HG02623 (cell line): ENCODE measurements around the gene FREM3.

Experiments used
- ATAC-seq: cut with Tn5 transposase; IDR thresholded peaks from one replicate; pipeline ENCODE4 v1.9.1; 2021; ENCODE audit warnings: moderate library complexity; ENCODE audit not compliant: unreplicated experiment

FREM3 gene

DNA sequence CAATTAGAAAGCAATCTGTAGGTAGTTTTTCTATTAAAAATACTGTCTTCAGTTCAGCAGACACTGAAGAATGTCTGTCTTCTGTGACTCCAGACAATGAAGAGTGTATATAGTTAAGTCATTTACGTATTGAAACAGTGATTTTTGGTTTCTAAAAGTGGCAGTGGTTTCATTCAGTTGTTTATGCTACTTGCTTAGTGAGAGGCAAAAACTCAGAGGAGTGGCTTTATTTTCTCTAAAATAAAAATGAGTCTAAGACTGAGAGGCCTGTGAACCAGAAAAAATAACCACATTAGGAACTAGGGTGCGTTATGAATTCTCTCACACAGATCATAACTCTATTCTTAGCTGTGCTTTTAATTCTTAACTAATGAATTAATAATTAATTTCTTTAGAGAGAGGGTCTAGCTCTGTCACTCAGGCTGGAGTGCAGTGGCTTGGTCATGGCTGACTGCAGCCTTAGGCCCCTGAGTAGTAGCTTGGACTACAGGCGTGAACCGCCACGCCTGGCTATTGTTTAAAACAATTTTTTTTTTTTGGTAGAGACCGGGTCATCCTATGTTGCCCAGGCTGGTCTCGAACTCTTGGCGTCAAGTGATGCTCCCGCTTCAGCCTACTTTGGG lies 31.4 kb downstream of the FREM3 start:
- ATAC-seq = peak; percentile 89

DNA sequence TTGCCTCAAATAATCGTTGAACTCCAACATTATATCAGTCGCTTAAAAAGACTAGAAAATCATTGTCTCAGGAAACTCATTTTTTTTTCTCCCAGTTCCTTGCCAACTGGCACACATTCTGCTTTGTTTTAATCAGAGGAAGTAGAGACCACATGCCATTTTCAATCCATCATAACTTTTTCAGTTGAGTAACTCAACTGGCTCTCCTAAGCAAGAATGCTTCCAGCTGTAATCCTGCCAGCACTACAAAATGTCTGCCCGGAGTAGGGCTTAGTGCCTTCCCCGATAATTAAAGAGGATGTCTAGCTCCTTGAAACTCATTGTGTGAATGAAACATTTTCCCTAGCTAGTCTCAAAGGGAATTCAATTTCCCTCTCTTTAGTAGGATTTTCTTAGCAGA lies 33.0 kb downstream of the FREM3 start:
- no peak for ATAC-seq

DNA sequence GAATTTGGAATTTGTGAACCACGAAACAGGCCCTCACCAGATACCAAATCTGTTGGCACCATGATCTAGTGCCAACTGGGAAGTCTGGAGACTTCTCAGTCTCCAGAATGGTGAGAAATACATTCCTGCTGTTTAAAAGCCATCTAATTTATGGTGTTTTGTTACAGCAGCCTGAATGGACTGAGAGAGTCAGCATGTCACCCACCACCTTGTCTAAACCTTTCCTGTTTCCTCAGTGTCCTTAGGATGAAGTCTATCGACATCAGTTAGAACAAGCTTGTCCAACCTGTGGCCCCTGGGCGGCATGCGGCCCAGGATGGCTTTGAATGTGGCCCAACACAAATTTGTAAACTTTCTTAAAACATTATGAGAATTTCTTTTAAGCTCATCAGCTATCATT lies 42.1 kb downstream of the FREM3 start:
- ATAC-seq = no peak

DNA sequence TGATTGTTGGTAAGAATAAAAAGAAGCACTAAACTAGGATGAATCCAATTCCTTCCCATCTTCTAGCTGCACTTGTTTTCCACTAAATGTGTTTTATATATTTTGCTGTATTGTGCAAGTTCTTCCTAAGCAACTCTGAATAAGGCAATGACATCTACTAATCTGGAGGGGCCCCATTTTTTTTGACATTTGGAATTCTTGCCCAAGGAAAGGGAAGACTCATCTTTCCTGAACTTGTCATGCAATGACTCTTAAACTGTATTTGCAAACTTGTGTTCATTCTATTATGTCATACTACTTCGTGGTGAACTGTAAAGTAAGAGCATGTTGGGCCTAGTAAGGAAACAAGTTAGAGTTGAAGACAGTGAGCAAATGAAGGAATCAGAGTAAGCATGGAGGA lies 45.9 kb downstream of the FREM3 start:
- ATAC-seq = no peak

DNA sequence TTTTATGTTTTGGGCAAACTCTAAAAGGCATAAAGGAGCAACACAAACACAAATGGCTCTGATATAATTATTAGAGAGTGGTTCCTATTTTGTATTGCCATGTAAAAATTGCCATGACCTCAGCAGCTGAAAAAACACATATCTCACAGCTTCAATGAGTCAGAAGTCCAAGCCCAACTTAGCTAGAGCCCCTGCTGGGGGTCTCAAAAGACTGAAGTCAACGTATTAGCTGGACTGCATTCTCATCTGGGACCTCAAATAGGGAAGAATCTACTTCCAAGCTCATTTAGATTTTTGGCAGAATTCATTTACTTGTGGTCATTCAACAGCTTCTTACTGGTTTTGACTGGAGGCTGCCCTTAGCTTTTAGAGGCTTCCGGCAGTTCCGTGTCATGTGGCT lies 47.4 kb downstream of the FREM3 start:
- no peak for ATAC-seq

DNA sequence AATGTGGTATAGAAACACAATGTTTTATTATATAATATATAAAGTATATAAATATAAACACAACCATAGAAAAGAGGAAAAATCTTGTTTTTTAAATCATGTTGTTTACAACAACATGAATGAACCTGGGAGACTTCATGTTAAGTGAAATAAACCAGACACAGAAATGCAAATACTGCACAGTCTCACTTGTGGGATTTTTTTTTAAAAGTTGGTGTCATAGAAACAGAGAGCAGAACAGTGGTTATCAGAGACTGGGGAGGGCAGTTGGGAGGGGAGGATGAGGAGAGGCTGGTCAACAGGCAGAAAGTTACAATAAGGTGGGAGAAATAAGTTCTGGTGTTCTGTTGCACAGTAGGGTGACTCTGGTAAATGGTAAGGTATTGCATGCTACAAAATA lies 57.1 kb downstream of the FREM3 start:
- no peak for ATAC-seq

DNA sequence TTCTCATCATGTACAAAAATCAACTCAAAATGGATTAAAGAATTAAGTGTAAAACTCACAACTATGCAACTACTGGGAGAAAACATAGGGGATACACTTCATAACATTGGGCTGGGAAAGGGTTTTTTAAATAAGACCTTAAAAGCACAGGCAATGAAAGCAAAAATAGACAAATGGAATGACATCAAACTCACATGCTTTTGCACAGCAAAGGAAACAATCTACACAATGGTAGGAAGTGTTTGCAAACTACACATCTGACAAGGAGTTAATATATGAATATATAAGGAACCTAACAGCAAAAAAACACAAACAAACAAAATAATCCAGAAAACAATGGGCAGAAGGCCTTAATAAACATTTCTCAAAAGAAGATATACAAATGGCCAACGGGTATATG lies 57.9 kb downstream of the FREM3 start:
- no peak for ATAC-seq

DNA sequence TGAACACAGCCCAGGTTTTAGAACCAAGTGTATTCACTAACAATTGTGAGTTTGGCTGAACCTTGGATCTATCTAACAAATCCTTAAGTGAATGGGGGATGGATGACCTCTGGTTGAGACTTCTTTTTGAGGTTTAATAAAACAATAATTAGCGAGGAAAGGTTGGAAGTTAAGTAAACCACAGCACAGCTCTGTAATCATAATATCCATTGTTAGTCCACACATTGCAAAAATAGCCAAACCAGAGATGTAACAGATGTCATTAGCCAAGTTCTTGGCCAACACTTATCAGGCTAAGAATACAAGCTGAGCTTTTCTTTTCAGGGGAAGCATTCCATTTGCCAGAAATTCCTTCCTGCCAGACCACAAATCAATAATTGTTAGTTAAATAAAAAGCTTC lies 59.1 kb downstream of the FREM3 start:
- ATAC-seq = no peak

DNA sequence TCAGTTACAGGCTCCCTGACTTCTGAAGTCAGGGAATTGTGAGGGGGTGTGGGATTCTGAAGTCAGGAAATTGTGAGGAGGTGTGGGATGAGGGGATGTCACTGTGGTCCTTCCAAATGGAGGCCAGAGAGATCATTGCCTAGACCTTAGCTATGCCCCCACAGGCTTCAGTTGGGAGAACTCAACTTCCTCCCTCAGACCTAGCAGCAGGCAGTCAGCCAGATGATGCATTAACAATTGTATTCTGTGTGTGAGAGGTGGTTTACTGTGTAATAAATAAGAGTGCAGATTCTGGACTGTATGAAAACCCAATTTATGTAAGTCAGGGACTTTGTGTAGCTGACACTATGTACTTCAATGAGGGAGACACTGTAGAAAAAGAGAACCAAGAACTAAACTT lies 65.7 kb downstream of the FREM3 start:
- no peak for ATAC-seq

DNA sequence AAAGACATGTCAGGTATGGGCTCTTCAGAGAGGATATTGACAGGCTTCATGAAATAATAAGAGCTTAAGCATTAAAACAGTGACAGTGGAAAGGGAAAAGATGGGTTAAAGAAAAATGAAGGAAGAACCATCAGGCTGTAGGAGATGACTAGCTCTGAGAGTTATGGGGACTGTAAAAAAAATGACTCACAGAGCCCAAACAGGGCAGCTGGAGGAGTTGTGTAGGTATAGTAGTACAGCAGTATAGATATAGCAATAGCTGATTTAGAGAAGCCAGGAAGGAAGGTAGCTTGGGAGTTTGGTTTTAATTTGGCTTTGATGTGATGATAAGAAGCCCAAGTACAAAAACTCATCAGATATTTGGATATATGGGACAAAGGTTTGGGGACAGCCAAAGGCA lies 66.6 kb downstream of the FREM3 start:
- no peak for ATAC-seq

DNA sequence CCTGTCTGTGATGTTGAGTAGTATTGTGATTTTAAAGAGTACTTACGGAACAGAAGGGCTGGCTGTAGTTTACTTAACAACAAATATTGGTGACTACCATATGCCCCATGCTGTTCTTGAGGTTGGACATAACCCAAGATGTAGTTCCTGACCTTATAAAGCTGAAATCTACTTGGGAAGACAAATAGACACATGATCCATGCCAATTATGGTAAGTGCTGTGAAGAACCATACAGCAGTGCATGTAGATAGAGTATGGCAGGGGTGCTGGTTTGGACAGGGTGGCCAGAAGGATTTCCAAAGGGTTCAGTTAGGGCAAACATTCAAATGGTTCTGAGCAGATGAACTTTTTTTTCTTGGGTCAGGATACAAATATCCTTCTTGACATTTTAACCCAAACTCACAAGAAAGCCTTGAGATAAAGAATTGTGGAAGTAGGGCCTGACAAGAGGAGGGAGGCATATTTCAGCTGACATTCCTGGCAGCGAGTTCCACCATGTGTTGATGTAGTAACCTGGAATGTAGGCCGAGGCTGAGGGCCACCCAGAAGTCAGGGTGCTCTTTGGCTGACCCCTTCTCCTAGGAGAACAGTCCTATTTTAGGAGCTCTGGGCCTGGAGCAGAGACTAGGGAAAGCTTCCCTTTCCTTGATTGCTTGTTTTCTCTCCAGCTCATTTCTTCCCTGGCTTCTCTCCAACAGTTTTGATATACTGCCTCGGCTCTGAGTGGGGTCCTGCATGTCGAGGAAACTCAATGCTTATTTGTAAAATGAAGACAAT lies 74.2 kb downstream of the FREM3 start:
- no peak for ATAC-seq

DNA sequence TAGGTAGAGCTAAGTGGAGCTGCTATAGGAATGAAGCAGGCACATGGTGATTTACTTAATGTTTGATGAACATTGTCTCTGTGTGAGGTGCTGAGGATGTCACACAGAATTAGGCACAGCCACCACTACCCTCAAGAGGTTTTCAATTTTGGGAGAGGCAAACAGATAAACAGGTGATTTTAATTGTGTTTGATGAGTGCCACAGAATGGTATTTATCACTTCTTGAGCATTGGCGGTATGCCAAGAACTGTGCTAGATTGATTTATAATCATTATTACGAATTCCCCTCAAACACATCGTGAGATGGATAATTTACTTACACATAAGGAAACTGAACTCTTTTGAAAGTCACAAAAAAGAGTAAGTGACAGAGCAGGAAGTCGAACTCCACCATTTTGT lies 74.8 kb downstream of the FREM3 start:
- no peak for ATAC-seq

DNA sequence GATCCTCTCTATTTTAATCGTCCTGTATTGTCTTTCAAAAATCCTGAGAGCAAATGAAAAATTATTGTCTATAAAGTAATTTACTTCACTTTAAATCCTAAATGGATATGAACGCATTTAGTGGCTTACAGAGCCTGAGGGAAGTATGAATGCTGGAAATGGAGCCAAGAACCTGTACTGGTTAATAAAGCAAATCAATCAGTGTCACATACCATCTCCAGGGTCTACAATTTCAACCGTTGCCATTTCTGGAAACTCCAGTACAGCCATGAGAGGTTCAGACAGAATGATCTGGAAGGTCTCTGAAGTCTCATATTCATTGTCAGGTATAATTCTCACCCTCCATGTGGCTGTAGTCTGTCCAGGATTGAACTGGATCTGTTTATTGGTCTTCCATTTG lies 76.6 kb downstream of the FREM3 start:
- no peak for ATAC-seq

DNA sequence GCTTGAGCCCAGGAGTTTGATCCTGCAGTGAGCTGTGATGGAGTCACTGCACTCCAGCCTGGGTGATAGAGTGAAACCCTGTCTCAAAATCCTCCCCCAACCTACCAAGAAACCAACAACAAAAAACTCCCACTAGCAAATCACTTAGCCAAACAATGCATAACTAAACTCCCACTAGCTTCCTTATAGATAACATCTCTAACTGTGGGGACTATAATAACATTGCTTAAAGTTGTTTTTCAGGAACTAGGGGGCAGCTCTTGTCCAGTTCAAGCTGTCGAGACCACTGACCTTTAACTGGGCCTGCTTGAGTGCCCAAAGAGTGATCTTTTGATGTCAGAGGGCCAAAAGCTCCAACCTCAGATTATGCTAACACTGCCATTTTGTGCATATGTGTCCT lies 81.7 kb downstream of the FREM3 start:
- ATAC-seq = no peak

DNA sequence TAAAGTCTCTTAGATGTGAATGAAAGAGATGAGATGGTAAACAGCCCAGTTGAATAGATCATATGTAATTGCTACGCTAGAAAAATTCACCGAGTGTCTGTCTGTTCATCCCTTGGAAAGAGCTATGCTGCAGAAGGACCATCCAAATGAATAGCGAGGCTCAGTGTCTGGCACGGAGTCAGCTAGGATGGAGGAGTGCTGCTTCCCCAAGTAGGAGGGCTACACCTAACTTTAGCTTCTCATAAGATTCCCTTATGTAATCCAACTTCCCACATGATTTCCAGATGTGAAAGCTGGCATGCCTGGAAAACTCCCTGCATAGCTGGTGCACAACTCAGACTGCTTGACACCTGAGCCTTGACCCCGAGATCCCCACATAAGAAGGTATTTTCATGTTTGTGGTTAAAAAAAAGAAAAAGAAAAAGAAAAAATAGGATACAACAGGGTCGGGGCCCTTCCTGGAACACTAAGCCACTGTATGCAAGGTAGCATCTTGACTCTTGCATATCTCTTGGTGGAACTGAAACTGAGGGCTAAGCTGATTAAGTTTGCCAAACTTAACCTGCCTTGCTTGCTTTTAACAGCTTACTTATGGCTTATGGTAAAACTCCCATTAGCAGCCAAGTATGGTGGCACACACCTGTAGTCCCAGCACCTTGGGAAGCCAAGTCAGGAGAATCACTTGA lies 82.3 kb downstream of the FREM3 start:
- peak; percentile 40 for ATAC-seq

DNA sequence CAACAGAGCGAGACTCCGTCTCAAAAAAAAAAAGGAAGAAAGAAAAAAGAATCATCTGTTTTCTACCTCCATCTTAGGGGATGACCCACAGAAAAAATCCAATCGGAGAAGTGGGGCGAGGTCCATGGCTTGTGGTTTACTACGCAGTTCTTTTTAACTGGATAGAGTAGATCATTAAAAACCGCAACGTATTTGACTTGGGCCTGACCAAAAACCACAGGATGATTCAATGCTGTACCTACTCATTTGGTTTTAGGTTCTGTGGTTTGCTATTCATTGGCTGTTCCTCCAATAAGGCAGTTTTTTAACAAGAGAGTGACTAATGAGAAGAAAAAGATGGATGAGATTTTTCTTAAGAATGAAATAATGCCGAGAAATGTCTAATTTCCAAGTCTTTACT lies 83.7 kb downstream of the FREM3 start:
- peak; percentile 91 for ATAC-seq

DNA sequence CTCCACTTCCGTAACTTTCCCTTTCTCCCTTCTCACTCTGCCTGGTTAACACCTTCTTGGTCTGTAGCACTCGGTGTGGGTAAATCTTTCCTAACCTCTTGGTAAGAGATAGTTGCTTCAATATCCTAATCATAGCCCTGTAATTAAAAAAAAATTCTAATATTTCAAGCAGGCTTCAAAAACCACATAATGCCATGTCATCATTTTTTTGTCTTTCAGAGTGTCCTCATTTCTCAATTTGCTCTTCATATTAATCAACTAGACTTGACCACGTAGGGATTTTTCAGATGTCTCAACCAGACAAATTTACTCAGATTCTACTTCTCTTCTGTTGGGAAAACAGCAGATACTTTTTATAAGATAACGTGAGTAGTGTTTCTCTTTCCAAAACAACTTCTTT lies 91.0 kb downstream of the FREM3 start:
- no peak for ATAC-seq

DNA sequence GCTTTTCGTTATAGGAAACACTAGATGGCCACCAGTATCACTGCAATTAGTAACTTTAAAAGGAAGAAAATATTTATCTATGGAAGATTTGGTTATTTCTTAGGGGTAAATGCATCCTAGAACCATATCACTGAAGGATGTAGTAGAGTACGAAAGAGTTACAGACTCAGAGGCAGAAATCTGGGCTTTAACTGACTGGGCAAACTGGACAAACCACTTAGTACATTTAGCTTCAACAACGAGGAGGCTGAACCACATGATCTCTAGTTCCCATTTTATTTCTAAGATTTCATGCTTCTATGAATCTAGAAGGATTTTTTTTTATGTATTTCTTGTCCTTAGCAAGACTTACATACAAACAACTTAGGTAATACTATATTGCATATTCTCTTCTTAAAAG lies 94.0 kb downstream of the FREM3 start:
- no peak for ATAC-seq

DNA sequence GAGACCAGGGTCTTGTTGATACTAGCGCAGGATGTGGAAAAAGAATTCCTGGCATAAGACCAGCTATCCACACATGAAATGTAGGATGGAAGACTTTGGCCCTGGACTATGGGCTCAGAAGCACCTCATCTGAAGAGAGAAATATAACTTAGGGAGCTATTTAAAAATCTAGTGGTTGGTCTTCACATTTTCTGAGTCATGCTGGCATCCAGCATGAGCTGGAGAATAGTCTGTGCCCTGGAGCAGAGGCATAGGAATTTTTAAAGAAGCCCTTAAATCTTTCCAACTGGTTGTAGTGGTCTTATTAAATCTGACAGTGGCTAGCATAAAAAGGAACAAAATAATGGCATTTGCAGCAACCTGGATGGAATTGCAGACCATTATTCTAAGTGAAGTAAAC lies 100.6 kb downstream of the FREM3 start:
- no peak for ATAC-seq

DNA sequence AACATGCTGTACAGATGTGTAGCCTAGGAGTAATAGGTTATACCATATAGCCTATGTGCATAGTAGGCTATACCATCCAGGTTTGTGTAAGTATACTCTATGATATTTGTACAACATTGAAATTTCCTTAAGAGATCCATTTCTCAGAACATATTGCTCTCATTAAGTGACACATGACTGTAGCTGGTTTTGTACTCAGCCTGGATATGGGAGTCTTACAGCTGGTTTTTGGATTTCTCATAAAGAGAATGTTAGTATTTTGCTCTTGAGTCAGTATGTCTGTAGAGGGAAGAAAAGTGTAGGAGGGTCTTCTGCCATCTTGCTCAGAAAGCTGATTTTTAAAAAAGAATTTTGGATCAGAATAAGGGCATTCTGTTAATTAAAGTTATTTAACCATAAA lies 101.7 kb downstream of the FREM3 start:
- no peak for ATAC-seq

DNA sequence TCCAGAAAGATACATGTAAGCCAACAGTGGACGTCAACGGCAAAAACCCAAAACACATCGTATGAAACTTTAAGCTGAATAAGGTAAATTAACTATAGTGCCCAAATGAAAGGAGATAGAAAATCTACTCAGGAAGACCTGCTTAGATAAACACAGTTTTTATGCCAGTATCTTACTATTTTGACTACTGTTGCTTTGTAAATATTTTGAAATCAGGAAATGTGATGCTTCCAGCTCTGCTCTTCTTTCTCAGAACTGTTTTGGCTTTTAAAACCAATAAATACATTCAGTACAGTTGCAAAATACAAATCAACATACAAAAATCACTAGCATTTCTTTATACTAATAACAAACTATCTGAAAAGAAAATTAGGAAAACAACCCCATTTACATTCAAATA lies 103.2 kb downstream of the FREM3 start:
- ATAC-seq = no peak

DNA sequence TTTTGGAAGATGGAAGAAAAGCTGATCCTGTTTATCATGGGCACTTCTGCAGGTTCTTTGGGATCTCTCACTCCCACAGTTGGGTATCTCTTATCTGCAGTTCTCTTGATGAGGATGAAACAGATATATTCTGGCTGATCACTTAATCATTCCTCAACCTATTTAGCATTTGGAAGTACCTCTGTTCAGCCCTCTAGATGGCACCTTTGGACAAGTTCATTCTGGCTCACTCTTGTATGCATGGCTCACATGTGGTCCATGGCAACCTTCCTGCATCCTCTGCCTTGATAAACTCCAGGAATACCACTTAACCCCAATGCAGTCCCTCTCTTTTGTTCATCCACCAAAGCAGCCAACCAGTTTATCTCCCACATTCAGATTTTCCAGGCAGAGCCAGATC lies 112.8 kb downstream of the FREM3 start:
- no peak for ATAC-seq
